Measurements from ENCODE around the gene WNT5B. TPM values are rescaled to one million over a fixed set of nuclear protein-coding genes. Genes with fewer than 3 reads are reported as not detected.
"Not testable (repeated sequence)": the region's sequence is repeated elsewhere in the genome, so short reads cannot be mapped to it uniquely, and the experiment has no call there.

The WNT5B gene
- total RNA-seq, 1 donor from 2014 or later, result 0.82 TPM

DNA sequence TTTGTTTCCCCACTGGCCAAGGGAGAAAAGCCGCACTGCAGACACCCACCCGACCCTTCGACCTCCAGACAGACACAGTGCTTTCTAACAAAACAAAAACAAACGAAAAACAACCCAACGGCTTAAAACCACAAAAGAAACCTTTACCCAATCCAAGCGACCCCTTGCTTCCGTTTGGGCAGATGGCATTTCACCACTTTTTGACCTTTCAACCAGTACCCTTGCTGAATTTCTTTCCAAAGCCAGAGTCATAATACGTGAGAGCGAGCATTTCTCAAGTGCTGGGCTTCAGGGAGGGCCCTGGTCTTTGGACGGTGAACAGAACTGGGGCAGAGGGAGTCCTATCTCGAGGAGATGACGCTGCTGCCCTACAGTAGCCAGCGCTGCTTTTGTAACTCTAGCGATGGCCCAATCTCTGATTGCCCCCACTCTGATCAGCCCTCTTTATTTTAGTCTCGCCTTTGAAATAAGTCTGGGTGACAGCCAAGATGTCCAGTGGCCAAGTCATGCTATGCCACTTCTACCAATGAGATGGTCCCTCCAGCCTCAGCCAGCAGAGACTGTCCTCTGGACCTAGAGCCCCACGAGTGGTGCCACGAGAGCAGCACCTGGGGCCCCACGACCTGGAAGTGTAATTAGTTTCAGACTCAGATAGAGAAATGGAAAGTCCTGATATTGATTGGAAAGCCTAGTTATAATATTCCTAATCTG is 40.0 kb downstream of the WNT5B start:
- H3K27me3 Mint-ChIP-seq (ENCODE audit: low read depth), result no peaks in the 10 kb centered on the region
- H3K9me3 Mint-ChIP-seq, result no peaks in the 10 kb centered on the region
- H3K36me3 Mint-ChIP-seq (ENCODE audit: low read depth), result no peaks in the 10 kb centered on the region
- peak overlapping the region; percentile 10 for H3K27ac Mint-ChIP-seq
- H3K4me1 Mint-ChIP-seq (ENCODE audit: low read depth), result peaks cover 39% of the 10 kb centered on the region
- no peak for DNase-seq (ENCODE audit: low spot score)
- intact Hi-C loops (cut with micrococcal nuclease), result no loop called here
- no peak overlapping the region for H3K4me3 Mint-ChIP-seq (ENCODE audit: low read depth)

DNA sequence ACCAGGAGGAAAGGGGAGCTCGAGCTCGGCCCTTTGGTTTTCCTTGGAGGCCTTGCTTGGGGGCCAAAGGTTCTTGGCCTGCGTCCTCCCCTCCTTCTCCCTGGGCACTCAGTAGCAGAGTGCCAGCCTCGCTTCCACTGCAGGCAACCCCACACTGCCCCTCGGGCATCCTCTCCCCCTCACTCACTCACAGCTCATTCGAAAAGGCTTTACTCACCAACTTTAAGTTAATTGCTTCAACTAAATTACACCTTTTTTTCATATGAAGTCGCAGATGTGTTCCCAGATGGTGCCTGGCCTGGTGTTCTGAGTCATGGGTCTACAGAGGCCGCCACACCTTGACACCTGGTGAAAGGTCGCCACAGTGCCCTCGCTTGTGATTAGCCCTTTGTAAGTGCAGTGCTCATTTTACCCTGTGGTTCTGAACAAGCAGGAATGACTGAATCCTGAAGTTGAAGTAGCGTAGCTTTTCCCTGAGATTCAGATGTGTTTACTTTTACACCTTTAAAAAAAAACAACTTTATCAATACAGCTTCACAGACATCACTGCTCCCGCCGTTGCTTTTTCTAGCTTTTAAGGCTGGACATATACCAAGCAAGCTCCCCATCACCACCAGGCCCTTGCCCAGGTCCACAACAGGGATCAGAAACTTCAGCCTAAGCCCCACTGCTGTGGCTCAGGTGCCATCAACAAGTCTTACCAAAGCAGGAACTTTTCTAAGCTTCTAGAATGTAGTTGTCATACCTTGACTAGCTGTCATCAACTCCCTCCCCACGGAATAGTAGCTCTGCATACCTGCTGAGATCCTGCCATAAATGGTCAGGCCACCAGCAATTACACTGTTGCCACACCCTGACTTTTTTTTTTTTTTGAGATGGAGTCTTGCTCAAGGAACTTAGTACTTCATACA is 41.6 kb downstream of the WNT5B start:
- intact Hi-C loops (cut with micrococcal nuclease), result loop anchor here (10.0 kb wide), 1 partner anchor 1284 kb away; the partner anchor contains the start of gene TEAD4
- Mint-ChIP-seq H3K9me3 (no peaks in the 10 kb centered on the region), H3K27me3 (ENCODE audit: low read depth) (peaks cover 3% of the 10 kb centered on the region), H3K36me3 (ENCODE audit: low read depth) (no peaks in the 10 kb centered on the region), H3K4me3 (ENCODE audit: low read depth) (no peak overlapping the region), H3K27ac (no peak overlapping the region), H3K4me1 (ENCODE audit: low read depth) (peaks cover 31% of the 10 kb centered on the region)
- DNase-seq (ENCODE audit: low spot score), result no peak

DNA sequence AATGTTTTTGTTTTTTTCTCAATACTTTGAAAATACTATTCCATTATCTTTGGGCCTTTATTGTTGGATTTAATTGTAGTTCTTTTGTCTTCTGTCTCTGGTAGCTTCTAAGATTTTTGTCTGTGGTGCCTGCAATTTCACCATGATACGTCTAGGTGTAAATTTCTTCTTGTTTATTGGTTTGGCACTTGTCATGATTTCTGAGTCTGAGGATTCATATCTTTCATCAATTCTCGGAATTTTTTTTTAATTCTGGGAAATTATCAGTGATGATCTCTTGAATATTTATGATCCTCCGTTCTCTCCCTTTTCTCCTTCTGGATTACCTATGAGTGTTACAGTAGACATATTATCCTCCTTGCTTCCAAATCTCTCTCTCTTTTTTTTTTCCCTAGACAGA is 47.0 kb downstream of the WNT5B start:
- Mint-ChIP-seq H3K4me1 (ENCODE audit: low read depth) (peaks cover 2% of the 10 kb centered on the region), H3K36me3 (ENCODE audit: low read depth) (no peaks in the 10 kb centered on the region), H3K27ac (no peak overlapping the region), H3K27me3 (ENCODE audit: low read depth) (peaks cover 17% of the 10 kb centered on the region), H3K4me3 (ENCODE audit: low read depth) (no peak overlapping the region), H3K9me3 (no peaks in the 10 kb centered on the region)
- no peak for DNase-seq (ENCODE audit: low spot score)
- intact Hi-C loops (cut with micrococcal nuclease), result loop anchor here (10.0 kb wide), 1 partner anchor 1279 kb away; the partner anchor contains the start of gene TEAD4

DNA sequence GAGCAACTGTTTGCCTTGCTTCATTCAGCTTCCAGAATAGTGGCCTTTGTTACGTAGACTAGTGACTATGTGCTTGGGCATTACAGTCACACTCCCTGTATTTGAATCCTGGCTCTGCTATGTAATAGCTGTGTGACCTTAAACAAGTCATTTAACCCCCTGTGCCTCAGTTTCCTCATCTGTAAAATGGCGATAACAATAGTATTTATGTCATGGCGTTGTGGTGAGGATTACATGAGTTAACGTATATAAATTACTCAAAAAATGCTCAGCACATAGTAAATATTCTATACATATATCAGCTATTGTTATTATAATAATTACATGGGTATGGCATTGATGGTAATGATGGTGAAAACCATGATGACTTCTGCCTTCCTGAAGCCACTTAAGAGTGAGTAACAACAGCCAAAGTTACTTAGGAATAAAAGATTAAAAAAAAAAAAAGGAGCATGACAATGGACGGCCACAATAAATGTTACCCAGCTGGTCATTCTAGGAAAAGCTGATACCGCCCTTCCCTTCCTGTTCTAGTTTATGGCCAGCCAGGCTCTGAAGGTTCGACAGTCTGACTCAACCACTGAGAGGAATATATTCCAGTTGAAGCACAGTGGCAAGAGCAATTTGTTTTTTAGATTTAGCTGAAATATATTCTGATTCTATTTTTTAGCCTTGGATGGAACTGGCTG is 51.9 kb downstream of the WNT5B start:
- H3K36me3 Mint-ChIP-seq (ENCODE audit: low read depth), result no peaks in the 10 kb centered on the region
- H3K27me3 Mint-ChIP-seq (ENCODE audit: low read depth), result peaks cover 25% of the 10 kb centered on the region
- no peak overlapping the region for H3K4me3 Mint-ChIP-seq (ENCODE audit: low read depth)
- no peak overlapping the region for H3K27ac Mint-ChIP-seq
- no peaks in the 10 kb centered on the region for H3K4me1 Mint-ChIP-seq (ENCODE audit: low read depth)
- no peak for DNase-seq (ENCODE audit: low spot score)
- H3K9me3 Mint-ChIP-seq, result no peaks in the 10 kb centered on the region
- intact Hi-C loops (cut with micrococcal nuclease), result loop anchor here (1.0 kb wide), 1 partner anchor 8 kb away; no protein-coding TSS in a partner anchor

DNA sequence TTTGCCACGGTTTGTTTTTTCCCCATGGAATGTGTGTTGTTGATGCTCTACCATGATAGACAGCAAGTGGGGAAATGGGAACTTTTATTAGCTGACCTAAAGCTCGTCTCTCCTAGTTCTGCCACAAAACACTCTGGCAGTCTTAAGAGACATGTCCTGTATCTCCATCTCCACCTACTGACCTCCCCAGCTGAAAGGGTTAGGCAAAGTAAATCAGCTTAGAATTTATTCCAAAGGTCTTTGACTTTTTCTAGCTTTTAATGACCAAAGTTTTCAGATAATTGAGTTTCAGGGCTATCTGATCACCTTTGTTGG is 52.4 kb downstream of the WNT5B start:
- H3K27me3 Mint-ChIP-seq (ENCODE audit: low read depth), result peaks cover 26% of the 10 kb centered on the region
- no peaks in the 10 kb centered on the region for H3K36me3 Mint-ChIP-seq (ENCODE audit: low read depth)
- no peaks in the 10 kb centered on the region for H3K4me1 Mint-ChIP-seq (ENCODE audit: low read depth)
- intact Hi-C loops (cut with micrococcal nuclease), result no loop called here
- no peak overlapping the region for H3K27ac Mint-ChIP-seq
- DNase-seq (ENCODE audit: low spot score), result no peak
- H3K9me3 Mint-ChIP-seq, result no peaks in the 10 kb centered on the region
- H3K4me3 Mint-ChIP-seq (ENCODE audit: low read depth), result no peak overlapping the region

DNA sequence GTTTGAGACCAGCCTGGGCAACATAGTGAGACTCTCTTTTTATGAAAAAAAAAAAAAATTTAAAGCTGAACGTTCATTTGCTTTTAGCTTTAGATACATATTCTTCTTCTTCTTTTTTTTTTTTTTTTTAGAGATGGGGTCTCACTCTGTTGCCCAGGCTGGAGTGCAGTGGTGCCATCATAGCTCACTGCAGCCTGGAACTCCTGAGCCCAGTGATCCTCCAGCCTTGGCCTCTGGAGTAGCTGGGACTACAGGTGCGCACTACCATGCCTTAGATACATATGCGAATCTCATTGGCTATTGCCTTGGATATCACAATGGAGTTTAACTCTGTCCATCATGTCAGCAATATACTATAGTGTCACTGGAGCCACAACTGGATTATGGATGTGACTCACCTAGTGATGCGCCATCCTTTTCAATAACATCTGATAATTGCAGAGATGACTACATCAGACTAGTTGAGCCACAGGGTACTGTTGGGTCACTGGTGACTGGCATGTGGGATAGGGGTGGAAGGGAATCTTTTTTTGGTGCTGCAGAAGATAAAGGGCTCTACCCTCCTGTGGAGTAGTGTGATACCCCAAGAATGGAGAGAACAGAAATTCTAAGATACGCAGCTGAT is 59.2 kb downstream of the WNT5B start:
- intact Hi-C loops (cut with micrococcal nuclease), result no loop called here
- Mint-ChIP-seq H3K4me3 (ENCODE audit: low read depth) (peak overlapping the region; percentile 17), H3K36me3 (ENCODE audit: low read depth) (peaks cover 15% of the 10 kb centered on the region), H3K27ac (no peak overlapping the region), H3K4me1 (ENCODE audit: low read depth) (peaks cover 28% of the 10 kb centered on the region), H3K9me3 (no peaks in the 10 kb centered on the region), H3K27me3 (ENCODE audit: low read depth) (peaks cover 22% of the 10 kb centered on the region)
- no peak for DNase-seq (ENCODE audit: low spot score)

DNA sequence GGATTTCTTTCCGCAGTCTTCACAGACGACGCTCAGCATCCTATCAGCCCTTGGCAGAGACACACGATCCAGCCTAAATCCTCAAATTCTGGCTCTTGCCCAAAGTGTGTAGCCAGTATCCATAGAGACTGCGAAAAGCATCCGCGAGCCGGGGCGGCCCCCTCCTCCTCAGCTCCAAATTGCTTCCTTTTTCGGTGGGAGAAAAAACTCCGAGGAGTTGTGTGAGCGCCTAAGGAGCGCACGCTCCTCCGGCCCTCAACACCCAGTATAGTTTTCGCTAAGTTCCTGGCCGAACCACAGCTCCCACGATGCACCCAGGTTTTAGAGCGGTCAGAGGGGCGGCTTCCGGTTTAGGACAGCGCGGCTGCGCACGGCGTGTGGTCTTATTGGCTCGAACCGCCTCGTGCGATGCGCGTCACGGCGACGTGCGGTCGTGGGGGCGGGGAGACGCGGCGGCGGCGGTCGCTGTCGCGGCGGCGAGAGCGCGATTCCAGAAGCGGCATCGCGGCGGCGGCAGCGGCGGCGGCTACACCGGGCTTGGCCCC is 61.6 kb downstream of the WNT5B start, which contains the start of gene ADIPOR2:
ADIPOR2 (plus strand) TSS at position 493 of the 545 bp plus-strand sequence. CDS start 63,274 bp downstream, outside the sequence.
- Mint-ChIP-seq H3K36me3 (ENCODE audit: low read depth) (peaks cover 26% of the 10 kb centered on the region), H3K4me3 (ENCODE audit: low read depth) (peak within 1 kb of the TSS; percentile 100), H3K27me3 (ENCODE audit: low read depth) (peaks cover 14% of the 10 kb centered on the region), H3K27ac (peak within 1 kb of the TSS; percentile 99), H3K4me1 (ENCODE audit: low read depth) (peaks cover 36% of the 10 kb centered on the region), H3K9me3 (no peaks in the 10 kb centered on the region)
- intact Hi-C loops (cut with micrococcal nuclease), result loop anchor here (1.0 to 10.0 kb wide), 4 partner anchors 28 to 936 kb away; partner anchors contain the start of gene WNK1
- DNase-seq (ENCODE audit: low spot score), result peak; percentile 94

DNA sequence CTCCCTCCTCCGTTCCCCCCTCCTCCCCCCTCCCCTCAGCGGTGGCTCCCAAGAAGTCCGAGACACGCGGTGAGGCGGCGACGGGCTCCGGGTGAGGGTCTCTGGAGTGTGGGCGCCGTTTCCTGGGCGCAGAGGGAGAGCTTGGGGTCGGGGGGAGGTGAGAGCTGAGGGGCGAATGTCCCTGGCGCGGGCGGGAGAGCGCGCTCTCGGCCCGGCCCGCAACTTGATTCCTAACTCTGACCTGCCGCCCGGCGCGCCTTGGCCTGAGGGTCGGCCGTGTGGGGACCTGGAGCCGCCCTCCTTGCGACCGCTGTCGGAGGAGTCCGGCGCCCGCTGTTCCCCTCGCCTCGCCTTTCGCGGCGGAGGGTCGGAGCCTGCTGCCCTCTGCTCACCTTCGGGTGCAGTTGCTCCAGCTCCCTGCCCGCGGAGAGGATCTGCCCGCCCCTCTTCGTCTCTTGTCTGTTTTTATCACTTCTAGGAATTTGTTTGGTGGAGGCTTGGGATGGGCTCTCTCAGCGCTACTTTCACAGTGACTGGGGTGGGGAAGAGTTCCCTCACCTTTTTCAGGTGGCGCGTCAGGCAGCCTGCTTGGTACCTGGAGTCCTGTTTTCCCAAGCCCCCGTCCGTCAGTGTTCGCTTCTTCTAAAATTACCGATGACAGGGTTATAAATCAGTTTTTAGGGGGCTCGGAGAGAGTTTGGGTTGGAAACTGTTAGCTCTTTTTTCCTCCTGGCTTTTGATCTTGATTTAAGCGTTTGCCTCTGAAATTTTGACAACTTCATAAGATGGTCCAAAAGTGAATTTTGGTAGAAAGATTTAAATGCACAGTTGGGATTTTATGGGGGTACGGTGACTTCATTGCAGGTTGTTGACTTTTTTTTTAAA is 62.3 kb downstream of the WNT5B start:
- H3K4me1 Mint-ChIP-seq (ENCODE audit: low read depth), result peaks cover 42% of the 10 kb centered on the region
- H3K27ac Mint-ChIP-seq, result peak overlapping the region; percentile 96
- peaks cover 8% of the 10 kb centered on the region for H3K27me3 Mint-ChIP-seq (ENCODE audit: low read depth)
- H3K4me3 Mint-ChIP-seq (ENCODE audit: low read depth), result peak overlapping the region; percentile 100
- intact Hi-C loops (cut with micrococcal nuclease), result loop anchor here (1.0 to 10.0 kb wide), 3 partner anchors 87 to 937 kb away; partner anchors contain the start of gene WNK1
- peaks cover 31% of the 10 kb centered on the region for H3K36me3 Mint-ChIP-seq (ENCODE audit: low read depth)
- H3K9me3 Mint-ChIP-seq, result no peaks in the 10 kb centered on the region
- DNase-seq (ENCODE audit: low spot score), result peak; percentile 27

DNA sequence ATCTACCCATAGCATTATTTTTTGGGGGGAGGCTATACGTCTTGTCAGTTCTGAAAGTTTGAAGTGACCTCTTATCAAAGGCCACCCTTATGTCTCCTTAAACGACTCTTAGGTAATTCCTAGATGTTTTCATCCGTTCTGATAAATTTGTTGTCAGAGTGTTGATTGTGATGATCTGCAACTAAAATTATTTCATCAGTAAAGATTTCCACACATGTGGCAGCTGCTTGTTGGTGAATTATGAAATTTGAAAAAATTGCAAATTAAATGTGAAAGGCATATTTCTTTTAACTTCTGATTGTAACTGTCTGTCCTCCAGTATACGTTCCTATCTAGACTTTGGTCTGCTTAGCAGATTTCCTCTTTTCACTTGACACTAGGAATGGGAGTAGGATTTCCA is 63.2 kb downstream of the WNT5B start:
- peaks cover 5% of the 10 kb centered on the region for H3K27me3 Mint-ChIP-seq (ENCODE audit: low read depth)
- no peak for DNase-seq (ENCODE audit: low spot score)
- peak overlapping the region; percentile 96 for H3K27ac Mint-ChIP-seq
- H3K9me3 Mint-ChIP-seq, result no peaks in the 10 kb centered on the region
- H3K4me3 Mint-ChIP-seq (ENCODE audit: low read depth), result peak overlapping the region; percentile 100
- H3K36me3 Mint-ChIP-seq (ENCODE audit: low read depth), result peaks cover 35% of the 10 kb centered on the region
- peaks cover 47% of the 10 kb centered on the region for H3K4me1 Mint-ChIP-seq (ENCODE audit: low read depth)
- intact Hi-C loops (cut with micrococcal nuclease), result loop anchor here (10.0 kb wide), 2 partner anchors 87 to 937 kb away; partner anchors contain the start of gene WNK1

DNA sequence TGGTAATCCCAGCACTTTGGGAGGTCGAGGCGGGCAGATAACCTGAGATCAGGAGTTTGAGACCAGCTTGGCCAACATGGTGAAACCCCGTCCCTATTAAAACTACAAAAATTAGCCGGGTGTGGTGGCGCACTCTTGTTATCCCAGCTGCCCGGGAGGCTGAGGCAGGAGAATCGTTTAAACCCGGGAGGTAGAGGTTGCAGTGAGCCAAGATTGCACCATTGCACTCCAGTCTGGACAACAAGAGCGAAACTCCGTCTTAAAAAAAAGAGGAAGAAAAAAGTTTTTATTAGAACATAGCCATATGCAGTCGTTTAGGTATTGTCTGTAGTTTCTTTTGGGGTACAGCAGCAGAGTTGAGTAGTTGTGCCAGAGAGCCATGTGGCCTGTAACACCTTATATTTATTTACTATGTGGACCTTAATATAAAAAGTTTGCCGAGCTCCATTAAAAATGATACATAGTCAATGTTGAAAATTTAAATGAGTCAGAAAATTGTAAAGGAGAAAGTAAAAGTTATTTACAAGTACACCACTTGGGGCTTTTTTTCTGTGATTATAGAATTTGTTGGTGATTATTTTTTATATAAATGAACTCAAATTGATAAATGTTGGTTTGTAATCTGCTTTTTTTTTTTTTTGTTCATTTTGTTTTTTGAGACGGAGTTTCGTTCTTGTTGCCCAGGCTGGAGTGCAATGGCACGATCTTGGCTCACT is 64.0 kb downstream of the WNT5B start:
- intact Hi-C loops (cut with micrococcal nuclease), result loop anchor here (10.0 kb wide), 2 partner anchors 88 to 938 kb away; partner anchors contain the start of gene WNK1
- no peaks in the 10 kb centered on the region for H3K9me3 Mint-ChIP-seq
- H3K36me3 Mint-ChIP-seq (ENCODE audit: low read depth), result peaks cover 39% of the 10 kb centered on the region
- no peak overlapping the region for H3K27ac Mint-ChIP-seq
- peaks cover 53% of the 10 kb centered on the region for H3K4me1 Mint-ChIP-seq (ENCODE audit: low read depth)
- no peak for DNase-seq (ENCODE audit: low spot score)
- H3K27me3 Mint-ChIP-seq (ENCODE audit: low read depth), result no peaks in the 10 kb centered on the region
- H3K4me3 Mint-ChIP-seq (ENCODE audit: low read depth), result peak overlapping the region; percentile 37

DNA sequence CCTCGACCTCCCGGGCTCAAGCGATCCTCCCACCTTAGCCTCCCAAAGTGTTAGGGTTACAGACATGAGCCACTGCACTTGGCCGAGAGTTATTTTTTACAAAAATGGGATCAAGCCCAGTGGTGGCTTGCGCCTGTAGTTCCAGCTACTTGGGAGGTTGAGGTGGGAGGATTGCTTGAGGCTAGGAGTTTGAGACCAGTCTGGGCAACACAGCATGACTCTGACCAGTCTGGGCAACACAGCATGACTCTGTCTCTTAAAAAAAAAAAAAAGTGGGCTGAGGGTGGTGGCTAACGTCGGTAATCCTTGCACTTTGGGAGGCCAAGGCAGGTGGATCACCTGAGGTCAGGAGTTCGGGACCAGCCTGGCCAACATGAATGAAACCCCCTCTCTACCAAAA is 66.1 kb downstream of the WNT5B start:
- H3K9me3 Mint-ChIP-seq; H3K27ac Mint-ChIP-seq; DNase-seq (ENCODE audit: low spot score); H3K27me3 Mint-ChIP-seq (ENCODE audit: low read depth); H3K4me3 Mint-ChIP-seq (ENCODE audit: low read depth): not testable (repeated sequence)
- peaks cover 44% of the 10 kb centered on the region for H3K36me3 Mint-ChIP-seq (ENCODE audit: low read depth)
- H3K4me1 Mint-ChIP-seq (ENCODE audit: low read depth), result peaks cover 51% of the 10 kb centered on the region
- intact Hi-C loops (cut with micrococcal nuclease), result loop anchor here (10.0 kb wide), 2 partner anchors 90 to 940 kb away; partner anchors contain the start of gene WNK1
